Measurements from ENCODE around the gene PSMB3. TPM values are rescaled to one million over a fixed set of nuclear protein-coding genes. Genes with fewer than 3 reads are reported as not detected.

The PSMB3 gene
- total RNA-seq, 1 experiment from 2014 or later, result 346 TPM

DNA sequence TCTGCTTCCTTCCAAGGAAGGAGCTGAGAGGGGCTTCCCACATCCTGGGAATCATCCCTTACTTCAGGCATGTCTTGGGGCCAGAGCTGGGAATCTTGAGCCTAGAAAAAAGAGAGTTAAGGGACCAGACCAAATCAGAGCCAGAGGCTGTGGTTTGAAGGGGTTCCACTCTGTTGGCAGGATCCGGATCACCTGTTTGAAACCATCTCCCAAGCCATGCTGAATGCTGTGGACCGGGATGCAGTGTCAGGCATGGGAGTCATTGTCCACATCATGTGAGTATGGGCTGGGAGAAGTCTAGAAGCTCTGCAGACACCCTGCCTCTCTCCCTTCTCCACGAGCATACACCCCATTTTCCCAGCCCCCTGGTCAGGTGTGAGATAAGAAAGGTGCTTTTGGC is 9.7 kb downstream of the PSMB3 start:
- H3K4me2 ChIP-seq (ENCODE audit: low read length), result no peak overlapping the region
- no peak overlapping the region for H3K4me3 ChIP-seq (replicated peaks in 1 of 2; ENCODE audit: low read depth in 1 of 2, low read length in 2 of 2)
- ChIA-PET POLR2A (no interaction called here), RAD21 (ENCODE audit: low non-redundant PET in 1 of 2, low total read pairs in 2 of 2, uncharacterized antibody in 2 of 2, unreplicated experiment in 2 of 2) (interaction anchor here (0.5 to 0.7 kb wide), 2 partner anchors 71 to 213 kb away, joined by 3 read pairs; no protein-coding TSS in a partner anchor), CTCF (interaction anchor here (0.8 to 1.2 kb wide), 2 partner anchors 9 to 27 kb away, joined by 3 to 4 read pairs; no protein-coding TSS in a partner anchor)
- intact Hi-C loops (cut with micrococcal nuclease), result no loop called here
- DNase-seq (ENCODE audit: low read depth, low spot score), result no peak
- no peak overlapping the region for H3K9ac ChIP-seq (ENCODE audit: low read length)
- no peaks in the 10 kb centered on the region for H3K27me3 ChIP-seq (ENCODE audit: insufficient read depth, low read length)
- H3K79me2 ChIP-seq (ENCODE audit: insufficient read depth, low read length), result peaks cover 40% of the 10 kb centered on the region
- no peaks in the 10 kb centered on the region for H3K9me2 ChIP-seq (ENCODE audit: insufficient read depth)
- H3K4me1 ChIP-seq (ENCODE audit: control insufficient read depth in 1 of 2, insufficient read depth in 2 of 2, low read length in 2 of 2), result no peaks in the 10 kb centered on the region
- H2AFZ ChIP-seq (ENCODE audit: low read depth, low read length, poor library complexity, severe bottlenecking), result no peak overlapping the region
- BruUV-seq (replicated peaks), result no TSS peak
- TF ChIP-seq EZH2 (IDR thresholded peaks at IDR 0.05) (no peak), CBX3 (IDR thresholded peaks at IDR 0.05; ENCODE audit: low read depth) (no peak)
- TF ChIP-seq, protein P1, sequence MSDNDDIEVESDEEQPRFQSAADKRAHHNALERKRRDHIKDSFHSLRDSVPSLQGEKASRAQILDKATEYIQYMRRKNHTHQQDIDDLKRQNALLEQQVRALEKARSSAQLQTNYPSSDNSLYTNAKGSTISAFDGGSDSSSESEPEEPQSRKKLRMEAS (IDR thresholded peaks at IDR 0.05), result no peak
- TF ChIP-seq, protein P2, sequence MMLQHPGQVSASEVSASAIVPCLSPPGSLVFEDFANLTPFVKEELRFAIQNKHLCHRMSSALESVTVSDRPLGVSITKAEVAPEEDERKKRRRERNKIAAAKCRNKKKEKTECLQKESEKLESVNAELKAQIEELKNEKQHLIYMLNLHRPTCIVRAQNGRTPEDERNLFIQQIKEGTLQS (IDR thresholded peaks at IDR 0.05), result no peak
- peaks cover 4% of the 10 kb centered on the region; the same call in 1 of the 2 replicates for H4K20me1 ChIP-seq (ENCODE audit: insufficient read depth)
- H3K36me3 ChIP-seq (ENCODE audit: control insufficient read depth in 1 of 2, insufficient read depth in 2 of 2, low read length in 2 of 2), result peaks cover 37 to 65% of the 10 kb centered on the region in 2 experiments
- no peak for ATAC-seq
- no peaks in the 10 kb centered on the region for H3K9me3 ChIP-seq (ENCODE audit: control insufficient read depth in 1 of 2, insufficient read depth in 1 of 2, low read depth in 1 of 2, low read length in 2 of 2)
- no peak overlapping the region for H3K27ac ChIP-seq (ENCODE audit: low read depth, low read length)

DNA sequence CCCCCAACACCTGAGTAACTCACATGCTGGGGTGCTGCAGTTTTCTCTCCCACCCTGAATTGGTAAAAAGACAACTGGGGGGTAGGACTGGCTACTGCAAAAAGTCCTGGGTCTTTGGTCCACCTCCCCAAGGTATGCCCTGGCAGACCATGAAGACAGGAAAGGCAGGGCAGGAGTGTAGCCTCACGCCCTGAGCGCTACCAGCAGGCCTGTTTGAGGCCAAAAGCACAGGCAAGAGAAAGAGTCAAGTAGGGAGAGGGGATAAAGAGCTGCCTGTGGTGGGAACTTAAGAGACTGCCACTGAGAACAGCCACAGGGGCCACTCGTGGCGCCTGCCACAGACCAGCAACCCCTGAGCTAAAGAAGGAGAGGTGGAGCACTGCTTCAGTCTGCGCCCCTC is 13.8 kb downstream of the PSMB3 start:
- no peak overlapping the region for H3K4me3 ChIP-seq (replicated peaks in 1 of 2; ENCODE audit: low read depth in 1 of 2, low read length in 2 of 2)
- H3K9ac ChIP-seq (ENCODE audit: low read length), result no peak overlapping the region
- ChIA-PET POLR2A (no interaction called here), RAD21 (ENCODE audit: low non-redundant PET in 1 of 2, low total read pairs in 2 of 2, uncharacterized antibody in 2 of 2, unreplicated experiment in 2 of 2) (no interaction called here), CTCF (no interaction called here)
- BruUV-seq (replicated peaks), result no TSS peak
- TF ChIP-seq YY1 (IDR thresholded peaks at IDR 0.05; ENCODE audit: extremely low read depth, insufficient replicate concordance, low read depth, low read length), result no peak
- ATAC-seq, result no peak
- no peaks in the 10 kb centered on the region for H3K9me3 ChIP-seq (ENCODE audit: control insufficient read depth in 1 of 2, insufficient read depth in 1 of 2, low read depth in 1 of 2, low read length in 2 of 2)
- no peak overlapping the region for H3K27ac ChIP-seq (ENCODE audit: low read depth, low read length)
- no peaks in the 10 kb centered on the region for H3K9me2 ChIP-seq (ENCODE audit: insufficient read depth)
- H3K27me3 ChIP-seq (ENCODE audit: insufficient read depth, low read length), result no peaks in the 10 kb centered on the region
- peaks cover 11% of the 10 kb centered on the region; the same call in 1 of the 2 replicates for H3K79me2 ChIP-seq (ENCODE audit: insufficient read depth, low read length)
- DNase-seq (ENCODE audit: low read depth, low spot score), result no peak
- H3K4me1 ChIP-seq (ENCODE audit: control insufficient read depth in 1 of 2, insufficient read depth in 2 of 2, low read length in 2 of 2), result no peaks in the 10 kb centered on the region
- H2AFZ ChIP-seq (ENCODE audit: low read depth, low read length, poor library complexity, severe bottlenecking), result no peak overlapping the region
- peaks cover 24 to 50% of the 10 kb centered on the region in 2 experiments; a peak in 3 of 4 replicates for H3K36me3 ChIP-seq (ENCODE audit: control insufficient read depth in 1 of 2, insufficient read depth in 2 of 2, low read length in 2 of 2)
- peaks cover 4% of the 10 kb centered on the region; the same call in 1 of the 2 replicates for H4K20me1 ChIP-seq (ENCODE audit: insufficient read depth)
- no peak overlapping the region for H3K4me2 ChIP-seq (ENCODE audit: low read length)
- intact Hi-C loops (cut with micrococcal nuclease), result no loop called here

All from HCT116 (cell line).